ENCODE results near the gene ETS1. TPM values are rescaled to one million over a fixed set of nuclear protein-coding genes. Genes with fewer than 3 reads are reported as not detected.
"Not testable (repeated sequence)": the region's sequence is repeated elsewhere in the genome, so short reads cannot be mapped to it uniquely, and the experiment has no call there.

Gene ETS1
- total RNA-seq, 2 experiments from 2014 or later = 203 to 466 TPM

DNA sequence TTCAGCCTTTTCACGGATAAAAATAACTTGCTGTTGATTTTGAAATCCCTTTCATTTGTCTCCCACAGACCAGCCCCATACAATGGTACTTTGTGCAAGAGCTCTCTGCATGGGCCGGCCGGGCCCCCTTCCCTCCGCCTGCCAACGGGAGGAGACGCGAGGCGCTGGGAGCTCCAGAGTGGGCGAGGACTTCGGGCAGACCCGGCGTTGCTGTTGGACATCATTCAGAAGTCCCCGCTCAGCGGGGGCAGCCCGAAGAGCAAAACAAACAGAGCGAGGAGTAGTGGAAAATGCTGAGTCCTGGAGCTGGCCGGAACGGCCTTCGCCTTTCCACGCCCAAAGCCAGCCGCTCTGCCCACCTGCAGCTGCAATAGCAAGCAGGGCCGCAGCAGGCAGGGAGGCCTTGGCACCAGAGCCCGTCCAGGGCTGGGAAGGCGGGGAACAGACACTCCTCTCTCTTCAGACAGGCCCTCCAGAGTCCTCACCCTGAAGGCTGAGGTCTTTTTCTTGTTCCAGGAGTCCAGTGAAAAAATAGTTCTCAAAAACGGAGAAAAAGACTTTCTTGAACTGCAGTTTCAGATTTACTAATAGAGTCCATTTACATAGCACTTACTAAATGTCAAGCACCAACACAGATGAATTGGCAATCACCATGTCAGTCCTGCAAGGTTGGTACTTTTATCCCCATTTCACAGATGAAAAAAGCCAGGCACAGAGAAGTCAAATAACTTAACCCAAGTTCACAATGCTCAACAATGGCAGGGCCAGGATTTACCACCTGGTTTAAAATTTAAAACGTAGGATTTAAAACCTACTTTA lies 135.5 kb downstream of the ETS1 start:
- POLR2A ChIA-PET = interaction anchor here (0.7 kb wide), 1 partner anchor 150 kb away, joined by 4 read pairs; no protein-coding TSS in a partner anchor
- Histone ChIP-seq H3K4me2 (ENCODE audit: low read length) (no peak overlapping the region), H3K9me2 (ENCODE audit: insufficient read depth, low read length) (no peaks in the 10 kb centered on the region), H3K36me3 (ENCODE audit: insufficient read depth, low read length) (peaks cover 35% of the 10 kb centered on the region), H3K9me3 (ENCODE audit: low read length) (no peaks in the 10 kb centered on the region), H3K27ac (ENCODE audit: low read depth, low read length, poor library complexity, severe bottlenecking) (no peak overlapping the region), H3K79me2 (ENCODE audit: insufficient read depth, low read depth, low read length) (no peaks in the 10 kb centered on the region), H4K20me1 (ENCODE audit: insufficient read depth, low read length) (no peaks in the 10 kb centered on the region), H3K4me1 (ENCODE audit: insufficient read depth, low read length, poor library complexity, severe bottlenecking) (no peaks in the 10 kb centered on the region), H2AFZ (ENCODE audit: low read length) (no peak overlapping the region), H3K4me3 (ENCODE audit: low read depth, low read length, poor library complexity, severe bottlenecking) (no peak overlapping the region)
- intact Hi-C loops (cut with micrococcal nuclease; ENCODE audit: unreplicated experiment) = loop anchor here (5.0 kb wide), 1 partner anchor 160 kb away; no protein-coding TSS in a partner anchor
- DNase-seq (ENCODE audit: low spot score) = no peak
- TF ChIP-seq EZH2phosphoT487 (IDR thresholded peaks at IDR 0.05; ENCODE audit: borderline replicate concordance, low read depth, low read length) (no peak), CTCF (conservative IDR thresholded peaks at IDR 0.05; ENCODE audit: low read length) (no peak)
- CTCF ChIA-PET (ENCODE audit: unreplicated experiment) = no interaction called here
- BruUV-seq (replicated peaks) = no TSS peak

GRCh38 chr11:128450882-128451651 lies 136.3 kb downstream of the ETS1 start:
- no peak overlapping the region for H3K4me2 ChIP-seq (ENCODE audit: low read length)
- H3K9me3 ChIP-seq (ENCODE audit: low read length) = no peaks in the 10 kb centered on the region
- intact Hi-C loops (cut with micrococcal nuclease; ENCODE audit: unreplicated experiment) = loop anchor here (5.0 kb wide), 1 partner anchor 159 kb away; no protein-coding TSS in a partner anchor
- no peak for DNase-seq (ENCODE audit: low spot score)
- peaks cover 27% of the 10 kb centered on the region for H3K36me3 ChIP-seq (ENCODE audit: insufficient read depth, low read length)
- no peak overlapping the region for H3K27ac ChIP-seq (ENCODE audit: low read depth, low read length, poor library complexity, severe bottlenecking)
- no peaks in the 10 kb centered on the region for H3K4me1 ChIP-seq (ENCODE audit: insufficient read depth, low read length, poor library complexity, severe bottlenecking)
- H3K9me2 ChIP-seq (ENCODE audit: insufficient read depth, low read length) = no peaks in the 10 kb centered on the region
- no peaks in the 10 kb centered on the region for H4K20me1 ChIP-seq (ENCODE audit: insufficient read depth, low read length)
- TF ChIP-seq CTCF (conservative IDR thresholded peaks at IDR 0.05; ENCODE audit: low read length) (no peak), EZH2phosphoT487 (IDR thresholded peaks at IDR 0.05; ENCODE audit: borderline replicate concordance, low read depth, low read length) (no peak)
- CTCF ChIA-PET (ENCODE audit: unreplicated experiment) = no interaction called here
- H2AFZ ChIP-seq (ENCODE audit: low read length) = no peak overlapping the region
- no TSS peak for BruUV-seq (replicated peaks)
- no peaks in the 10 kb centered on the region for H3K79me2 ChIP-seq (ENCODE audit: insufficient read depth, low read depth, low read length)
- POLR2A ChIA-PET = interaction anchor here (0.7 kb wide), 3 partner anchors 17 to 149 kb away, joined by 3 to 4 read pairs (median 3); no protein-coding TSS in a partner anchor
- H3K4me3 ChIP-seq (ENCODE audit: low read depth, low read length, poor library complexity, severe bottlenecking) = no peak overlapping the region

- H4K20me1 ChIP-seq (ENCODE audit: insufficient read depth, low read length); H3K27ac ChIP-seq (ENCODE audit: low read depth, low read length, poor library complexity, severe bottlenecking); BruUV-seq (replicated peaks); H3K79me2 ChIP-seq (ENCODE audit: insufficient read depth, low read depth, low read length); H3K4me3 ChIP-seq (ENCODE audit: low read depth, low read length, poor library complexity, severe bottlenecking); DNase-seq (ENCODE audit: low spot score); H3K4me2 ChIP-seq (ENCODE audit: low read length); H3K9me2 ChIP-seq (ENCODE audit: insufficient read depth, low read length); H2AFZ ChIP-seq (ENCODE audit: low read length); H3K9me3 ChIP-seq (ENCODE audit: low read length); CTCF ChIA-PET (ENCODE audit: unreplicated experiment); H3K4me1 ChIP-seq (ENCODE audit: insufficient read depth, low read length, poor library complexity, severe bottlenecking): not testable (repeated sequence)
- POLR2A ChIA-PET = interaction anchor here (0.7 kb wide), 2 partner anchors 16 to 134 kb away, joined by 3 read pairs; no protein-coding TSS in a partner anchor
- peaks cover 21% of the 10 kb centered on the region for H3K36me3 ChIP-seq (ENCODE audit: insufficient read depth, low read length)
- intact Hi-C loops (cut with micrococcal nuclease; ENCODE audit: unreplicated experiment) = loop anchor here (5.0 kb wide), 1 partner anchor 158 kb away; no protein-coding TSS in a partner anchor
These were observed 136.9 kb downstream of the ETS1 start for GRCh38 chr11:128450425-128450824.
